GM12891 (cell line): ENCODE measurements around the gene FBXO48.

Experiments
- PAX5 ChIP-seq: IDR thresholded peaks from 2 replicates; pipeline ENCODE4 v1.6.1; 2011; ENCODE audit warnings: low read length, moderate library complexity, mild to moderate bottlenecking; ENCODE audit not compliant: insufficient read depth, severe bottlenecking
- POLR2A ChIP-seq: IDR thresholded peaks from 2 replicates; pipeline ENCODE4 v1.6.1; 2011; ENCODE audit warnings: low read depth, low read length, control low read depth
- POLR2AphosphoS5 ChIP-seq: IDR thresholded peaks from 2 replicates; pipeline ENCODE4 v1.6.1; 2011; ENCODE audit warnings: low read depth, low read length, control low read depth
- SPI1 ChIP-seq: IDR thresholded peaks from 2 replicates; pipeline ENCODE4 v1.6.1; 2011; ENCODE audit warnings: low read depth, low read length, control low read depth
- TAF1 ChIP-seq: IDR thresholded peaks from 2 replicates; pipeline ENCODE4 v1.6.1; 2011; ENCODE audit warnings: low read depth, low read length, control low read depth

DNA sequence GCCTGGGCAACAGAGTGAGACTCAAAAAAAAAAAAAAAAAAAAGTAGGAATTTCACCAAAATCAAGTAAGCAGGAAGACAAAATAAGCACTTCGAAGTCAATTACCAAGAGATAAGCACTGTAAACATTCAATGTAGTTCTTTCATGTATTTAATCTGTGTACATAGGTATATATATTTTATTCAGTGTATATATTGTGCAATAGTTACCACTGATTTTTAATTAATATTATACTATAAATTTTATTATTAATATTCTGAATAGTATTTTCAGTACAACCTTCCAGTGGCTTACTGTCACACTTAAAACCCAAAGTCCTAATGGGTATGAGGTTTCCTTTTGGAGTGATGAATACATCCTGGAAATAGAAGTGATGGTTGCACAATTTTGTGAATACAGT lies 9.4 kb upstream of the FBXO48 start:
- TF ChIP-seq POLR2AphosphoS5 (no peak), TAF1 (no peak), POLR2A (no peak), SPI1 (no peak), PAX5 (no peak)
